Lung (tissue), 12 donors: ENCODE results near the gene LDLRAD4. TPM values are rescaled to one million over a fixed set of nuclear protein-coding genes. Genes with fewer than 3 reads are reported as not detected.

Experiments used
- ATAC-seq: fragments of 200-7000 bp; cut with Tn5 transposase; one replicate; pipeline ENCODE4 v1.9.1; 2020; ENCODE audit warnings: moderate number of reproducible peaks; ENCODE audit not compliant: insufficient read depth, low FRiP score
- DNase-seq, 3 donors: peaks; one replicate each; pipeline ENCODE4 v3.0.0-alpha.2; 2013 to 2017
- H3K27ac ChIP-seq, 2 donors: one replicate each; pipeline ENCODE4 v1.5.1; 2013; ENCODE audit warnings: mild to moderate bottlenecking in 2 of 2, moderate library complexity in 2 of 2, control low read depth in 1 of 2, inconsistent platforms in 1 of 2, low read depth in 1 of 2, low read length in 1 of 2
- H3K27me3 ChIP-seq, 3 donors: one replicate each; pipeline ENCODE4 v1.5.1; 2013; ENCODE audit warnings: low read length in 2 of 3; ENCODE audit not compliant: control insufficient read depth in 3 of 3, insufficient read depth in 3 of 3
- H3K36me3 ChIP-seq, 4 donors: one replicate each; pipeline ENCODE4 v1.5.1; 2013; ENCODE audit warnings: low read length in 4 of 4, mild to moderate bottlenecking in 1 of 4, moderate library complexity in 1 of 4; ENCODE audit not compliant: control insufficient read depth in 4 of 4, insufficient read depth in 4 of 4
- H3K4me1 ChIP-seq, 5 donors: one replicate each; pipeline ENCODE4 v1.5.1; 2013; ENCODE audit warnings: low read length in 5 of 5, mild to moderate bottlenecking in 2 of 5, moderate library complexity in 1 of 5; ENCODE audit not compliant: control insufficient read depth in 5 of 5, insufficient read depth in 5 of 5
- H3K4me3 ChIP-seq: one replicate; pipeline ENCODE4 v1.5.1; 2013; ENCODE audit warnings: mild to moderate bottlenecking, control low read depth, moderate library complexity
- H3K9ac ChIP-seq, 2 donors: one replicate each; pipeline ENCODE4 v1.5.1; 2013; ENCODE audit warnings: low read length in 2 of 2, control low read depth in 1 of 2; ENCODE audit not compliant: insufficient read depth in 1 of 2
- H3K9me3 ChIP-seq, 4 donors: one replicate each; pipeline ENCODE4 v1.5.1; 2013; ENCODE audit warnings: low read length in 3 of 4, mild to moderate bottlenecking in 1 of 4, moderate library complexity in 1 of 4; ENCODE audit not compliant: control insufficient read depth in 4 of 4, insufficient read depth in 3 of 4
- whole genome bisulfite sequencing, 2 donors: extraction: QIAGEN DNeasy Blood & Tissue Kit; methylation state at CpG; one replicate each; pipeline ENCODE4 v1.1.7; 2013; 5-methylcytosine and 5-hydroxymethylcytosine counted together
- polyA plus RNA-seq, 2 donors: library from polyadenylated mRNA; stranded (reverse); fragments of 200-250 nt; gene quantifications; one replicate each; pipeline ENCODE4 v1.2.1, GENCODE V29; 2013
- total RNA-seq, 2 donors: library from RNA; depleted of rRNA in 1 of 2; stranded (reverse); fragments of >200 nt in 1 of 2; gene quantifications; one replicate each; pipeline ENCODE4 v1.2.1, GENCODE V29; 2014 to 2021
- TF ChIP-seq, protein P1 (sequence below): IDR thresholded peaks from 2 replicates; pipeline ENCODE4 v1.5.1; 2012; ENCODE audit warnings: mild to moderate bottlenecking; ENCODE audit errors: control extremely low read depth, extremely low read depth
- donor health status: control.
- donor health status: control.
- donor health status: Bipolar disorder and iron deficiency.
- donor health status: healthy.
- donor health status: DM: yes; HTN: yes; CAD: no.

LDLRAD4 gene
- total and polyA plus RNA-seq, 4 donors = 3.2 to 62.4 (median 19.9) TPM

DNA sequence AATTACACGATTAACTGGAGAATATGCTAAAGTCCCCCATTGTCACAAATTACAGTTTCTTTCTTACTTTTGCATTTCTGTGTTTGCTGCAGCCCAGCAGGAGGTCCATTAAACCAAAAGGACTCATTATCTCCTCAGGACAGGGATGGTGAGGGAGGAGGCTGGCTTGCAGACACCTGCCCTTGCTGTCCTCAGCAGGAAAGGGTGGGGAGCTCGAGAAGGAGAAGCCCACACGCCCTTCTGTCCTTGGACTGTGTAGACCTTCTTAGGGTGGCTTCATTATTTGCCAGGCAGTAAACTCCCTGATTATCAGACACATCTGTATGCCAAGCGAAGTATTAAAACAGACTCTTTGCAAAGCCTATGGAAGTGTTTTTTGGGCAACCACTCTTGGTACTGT, 196.0 kb downstream of the LDLRAD4 start:
- no peak overlapping the region for H3K9ac ChIP-seq
- H3K9me3 ChIP-seq = peaks cover 0 to 5% (median 0%) of the 10 kb centered on the region in 4 donors
- ATAC-seq (no peak), DNase-seq (no peak)
- peaks cover 0 to 4% (median 0%) of the 10 kb centered on the region in 4 donors for H3K36me3 ChIP-seq
- TF ChIP-seq, protein P1, sequence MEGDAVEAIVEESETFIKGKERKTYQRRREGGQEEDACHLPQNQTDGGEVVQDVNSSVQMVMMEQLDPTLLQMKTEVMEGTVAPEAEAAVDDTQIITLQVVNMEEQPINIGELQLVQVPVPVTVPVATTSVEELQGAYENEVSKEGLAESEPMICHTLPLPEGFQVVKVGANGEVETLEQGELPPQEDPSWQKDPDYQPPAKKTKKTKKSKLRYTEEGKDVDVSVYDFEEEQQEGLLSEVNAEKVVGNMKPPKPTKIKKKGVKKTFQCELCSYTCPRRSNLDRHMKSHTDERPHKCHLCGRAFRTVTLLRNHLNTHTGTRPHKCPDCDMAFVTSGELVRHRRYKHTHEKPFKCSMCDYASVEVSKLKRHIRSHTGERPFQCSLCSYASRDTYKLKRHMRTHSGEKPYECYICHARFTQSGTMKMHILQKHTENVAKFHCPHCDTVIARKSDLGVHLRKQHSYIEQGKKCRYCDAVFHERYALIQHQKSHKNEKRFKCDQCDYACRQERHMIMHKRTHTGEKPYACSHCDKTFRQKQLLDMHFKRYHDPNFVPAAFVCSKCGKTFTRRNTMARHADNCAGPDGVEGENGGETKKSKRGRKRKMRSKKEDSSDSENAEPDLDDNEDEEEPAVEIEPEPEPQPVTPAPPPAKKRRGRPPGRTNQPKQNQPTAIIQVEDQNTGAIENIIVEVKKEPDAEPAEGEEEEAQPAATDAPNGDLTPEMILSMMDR = no peak
- H3K27me3 ChIP-seq = no peaks in the 10 kb centered on the region
- H3K4me1 ChIP-seq = peaks cover 0 to 10% (median 0%) of the 10 kb centered on the region in 5 donors
- no peak overlapping the region for H3K27ac ChIP-seq
- 75 to 82% methylated on average over 4 of the region's 4 CpGs for WGBS, 2 donors
- no peak overlapping the region for H3K4me3 ChIP-seq

DNA sequence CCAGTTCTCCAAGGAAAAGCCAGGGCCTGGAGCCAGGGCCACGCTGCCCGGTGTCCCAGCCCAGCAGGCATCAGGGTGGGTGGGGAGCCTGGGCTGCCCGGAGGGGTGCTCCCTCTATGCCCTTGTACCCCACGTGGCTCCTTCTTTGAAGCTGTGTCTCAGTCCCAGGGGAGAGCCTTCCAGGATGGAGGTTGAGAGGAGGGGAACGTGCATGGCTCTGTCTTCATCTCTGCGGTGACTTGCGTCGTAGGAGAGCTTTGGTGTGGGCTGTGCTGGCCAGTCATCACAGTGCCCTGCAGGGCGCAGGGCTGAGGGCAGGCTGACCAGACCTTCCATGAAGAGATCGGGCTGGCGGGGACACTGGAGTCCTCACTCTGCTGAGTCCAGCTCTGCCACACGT, 197.2 kb downstream of the LDLRAD4 start:
- no peak overlapping the region for H3K27ac ChIP-seq
- WGBS, 2 donors = 89 to 96% methylated on average over 12 of the region's 12 CpGs
- H3K4me3 ChIP-seq = no peak overlapping the region
- peaks cover 0 to 5% (median 0%) of the 10 kb centered on the region in 4 donors for H3K9me3 ChIP-seq
- no peaks in the 10 kb centered on the region for H3K27me3 ChIP-seq
- peaks cover 0 to 10% (median 0%) of the 10 kb centered on the region in 5 donors for H3K4me1 ChIP-seq
- DNase-seq (no peak), ATAC-seq (no peak)
- TF ChIP-seq, protein P1 = no peak
- no peak overlapping the region for H3K9ac ChIP-seq
- H3K36me3 ChIP-seq = peaks cover 0 to 4% (median 0%) of the 10 kb centered on the region in 4 donors

DNA sequence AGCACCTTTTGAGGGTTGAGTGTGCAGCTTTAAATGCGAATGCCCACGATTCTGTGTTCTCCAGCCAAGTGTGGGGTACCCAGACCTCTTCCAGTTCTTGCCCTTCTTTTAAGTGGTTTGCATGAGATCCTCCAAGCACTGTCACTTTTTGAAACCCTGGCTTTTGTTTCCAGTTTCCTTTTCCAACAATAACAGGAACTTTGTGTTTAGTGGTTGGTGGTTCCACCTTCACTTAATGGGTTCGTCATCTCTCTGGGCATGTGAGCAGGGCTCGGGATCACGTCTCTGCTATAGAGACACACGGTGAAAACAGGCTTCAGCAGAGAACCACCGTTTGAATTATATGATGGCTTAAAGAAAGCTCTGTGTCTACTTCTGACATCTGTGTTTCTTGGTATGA, 197.6 kb downstream of the LDLRAD4 start:
- peak in 1 of 3 donors; percentile 39 for DNase-seq
- no peaks in the 10 kb centered on the region for H3K27me3 ChIP-seq
- H3K4me1 ChIP-seq = peaks cover 0 to 12% (median 0%) of the 10 kb centered on the region in 5 donors
- H3K36me3 ChIP-seq = peaks cover 0 to 4% (median 0%) of the 10 kb centered on the region in 4 donors
- 35 to 43% methylated on average over 7 of the region's 7 CpGs for WGBS, 2 donors
- TF ChIP-seq, protein P1 = no peak
- no peak overlapping the region for H3K9ac ChIP-seq
- H3K27ac ChIP-seq = no peak overlapping the region
- peaks cover 0 to 5% (median 0%) of the 10 kb centered on the region in 4 donors for H3K9me3 ChIP-seq
- no peak overlapping the region for H3K4me3 ChIP-seq
- no peak for ATAC-seq

DNA sequence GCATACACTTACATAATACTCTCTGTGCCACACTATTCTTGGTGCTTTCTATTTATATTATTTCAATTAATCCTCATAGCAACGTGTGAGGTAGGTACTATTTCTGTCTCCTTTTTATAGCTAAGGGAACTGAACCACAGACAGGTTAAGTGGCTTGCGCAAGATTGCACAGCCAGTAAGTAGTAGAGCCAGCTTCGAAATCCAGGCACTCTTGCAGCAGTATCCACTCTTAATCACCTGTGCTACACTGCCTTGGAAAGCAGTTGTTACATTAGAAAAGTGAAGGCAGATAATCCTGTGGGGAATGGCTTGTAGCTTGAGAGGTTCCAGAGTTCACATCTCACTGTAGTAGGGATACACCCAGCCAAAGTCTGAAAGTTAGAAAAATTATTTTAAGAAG, 198.3 kb downstream of the LDLRAD4 start:
- H3K36me3 ChIP-seq = peaks cover 0 to 4% (median 0%) of the 10 kb centered on the region in 4 donors
- H3K4me1 ChIP-seq = peaks cover 0 to 12% (median 3%) of the 10 kb centered on the region in 5 donors
- DNase-seq (no peak), ATAC-seq (no peak)
- H3K9me3 ChIP-seq = peaks cover 0 to 5% (median 0%) of the 10 kb centered on the region in 4 donors
- no peak overlapping the region for H3K9ac ChIP-seq
- WGBS, 2 donors = 45 to 49% methylated on average over 3 of the region's 3 CpGs
- TF ChIP-seq, protein P1 = no peak
- no peak overlapping the region for H3K27ac ChIP-seq
- no peak overlapping the region for H3K4me3 ChIP-seq
- no peaks in the 10 kb centered on the region for H3K27me3 ChIP-seq
